Neural cell (in vitro differentiated cells): ENCODE data around the gene RC3H2.

Experiments
- CTCF ChIP-seq: fragments of 450-650 bp; IDR thresholded peaks from 2 replicates; pipeline ENCODE4 v1.5.1; 2014; ENCODE audit warnings: antibody characterized with exemption, mild to moderate bottlenecking, moderate library complexity; ENCODE audit not compliant: poor library complexity, severe bottlenecking
- EP300 ChIP-seq: fragments of 450-650 bp; conservative IDR thresholded peaks from 2 replicates; pipeline ENCODE4 v1.6.1; 2014; ENCODE audit warnings: antibody characterized with exemption, mild to moderate bottlenecking, moderate library complexity; ENCODE audit not compliant: poor library complexity, severe bottlenecking
- TAF1 ChIP-seq: IDR thresholded peaks from 2 replicates; pipeline ENCODE4 v1.6.1; 2012; ENCODE audit warnings: low read depth

- no peak for TF ChIP-seq CTCF
- TF ChIP-seq TAF1 = no peak
- no peak for TF ChIP-seq EP300
These were observed 69.8 kb downstream of the RC3H2 start for GRCh38 chr9:122835313-122835731.
